HG02981 (cell line): ENCODE measurements around the gene RPGRIP1L.

Source experiments
- ATAC-seq: cut with Tn5 transposase; IDR thresholded peaks from one replicate; pipeline ENCODE4 v1.9.1; 2021; ENCODE audit warnings: mild to moderate bottlenecking, moderate library complexity; ENCODE audit not compliant: unreplicated experiment

The RPGRIP1L gene

GRCh38 chr16:53703590-53704444, at the start of gene RPGRIP1L, which contains the start of gene FTO:
Gene RPGRIP1L, minus strand, starts transcription at chr16:53703859. Its CDS starts 3,136 bp downstream, at chr16:53700723.
Gene FTO, plus strand, starts transcription at chr16:53704156.
- peak; percentile 99 for ATAC-seq

GRCh38 chr16:53753431-53753830, 49.8 kb upstream of the RPGRIP1L start:
- no peak for ATAC-seq

- no peak for ATAC-seq
Measured at GRCh38 chr16:53752560-53752959, 48.9 kb upstream of the RPGRIP1L start.

- no peak for ATAC-seq
Measured at GRCh38 chr16:53745753-53746266, 42.2 kb upstream of the RPGRIP1L start.

GRCh38 chr16:53745086-53745485, 41.4 kb upstream of the RPGRIP1L start:
- no peak for ATAC-seq

GRCh38 chr16:53744449-53744848, 40.8 kb upstream of the RPGRIP1L start:
- no peak for ATAC-seq

- ATAC-seq, result no peak
Measured at GRCh38 chr16:53743149-53743566, 39.5 kb upstream of the RPGRIP1L start.

- no peak for ATAC-seq
Measured at GRCh38 chr16:53741546-53741945, 37.9 kb upstream of the RPGRIP1L start.

GRCh38 chr16:53740933-53741531, 37.4 kb upstream of the RPGRIP1L start:
- no peak for ATAC-seq

GRCh38 chr16:53740476-53740875, 36.8 kb upstream of the RPGRIP1L start:
- no peak for ATAC-seq

GRCh38 chr16:53737552-53737951, 33.9 kb upstream of the RPGRIP1L start:
- no peak for ATAC-seq

- no peak for ATAC-seq
Measured at GRCh38 chr16:53736297-53736696, 32.6 kb upstream of the RPGRIP1L start.

- ATAC-seq, result no peak
Measured at GRCh38 chr16:53734908-53735307, 31.2 kb upstream of the RPGRIP1L start.

- no peak for ATAC-seq
Measured at GRCh38 chr16:53732296-53732929, 28.8 kb upstream of the RPGRIP1L start.

GRCh38 chr16:53730693-53731092, 27.0 kb upstream of the RPGRIP1L start:
- no peak for ATAC-seq

- no peak for ATAC-seq
Measured at GRCh38 chr16:53726625-53727024, 23.0 kb upstream of the RPGRIP1L start.

GRCh38 chr16:53721017-53721416, 17.4 kb upstream of the RPGRIP1L start:
- no peak for ATAC-seq

GRCh38 chr16:53717577-53717976, 13.9 kb upstream of the RPGRIP1L start:
- ATAC-seq, result no peak

GRCh38 chr16:53715023-53715384, 11.3 kb upstream of the RPGRIP1L start:
- no peak for ATAC-seq

- no peak for ATAC-seq
Measured at GRCh38 chr16:53714205-53715022, 10.8 kb upstream of the RPGRIP1L start.
